CD4-positive, CD25-positive, alpha-beta regulatory T cell (primary cell): ENCODE data around the gene TMEM17. TPM values are rescaled to one million over a fixed set of nuclear protein-coding genes. Genes with fewer than 3 reads are reported as not detected.
A peak's percentile ranks its signal among the peaks of the same experiment; 100 is the strongest.

Source experiments
- ATAC-seq, 2 donors: fragments of 150-1000 bp; cut with Tn5 transposase; one replicate each; pipeline ENCODE4 v1.10.0; 2021; ENCODE audit warnings: low read depth in 2 of 2, moderate number of reproducible peaks in 2 of 2, moderate library complexity in 1 of 2
- DNase-seq, 3 donors: peaks; one replicate each; pipeline versions ENCODE4 v3.0.0 to v3.0.0-alpha.2; 2012 to 2022; ENCODE audit warnings: mixed read lengths in 1 of 3
- H3K27ac ChIP-seq: one replicate; pipeline ENCODE4 v1.7.0; 2013; ENCODE audit warnings: mild to moderate bottlenecking, low read length; ENCODE audit not compliant: insufficient read depth, poor library complexity, severe bottlenecking
- H3K27me3 ChIP-seq: one replicate; pipeline ENCODE4 v1.7.0; 2013; ENCODE audit warnings: low read length; ENCODE audit not compliant: control insufficient read depth, insufficient read depth
- H3K36me3 ChIP-seq: one replicate; pipeline ENCODE4 v1.7.0; 2013; ENCODE audit warnings: mild to moderate bottlenecking, low read length, moderate library complexity; ENCODE audit not compliant: control insufficient read depth, insufficient read depth
- H3K4me1 ChIP-seq: 2 replicates; pipeline ENCODE4 v1.7.0; 2013; ENCODE audit warnings: mild to moderate bottlenecking, low read length; ENCODE audit not compliant: insufficient read depth, control insufficient read depth, poor library complexity, severe bottlenecking
- H3K4me3 ChIP-seq: one replicate; pipeline ENCODE4 v1.7.0; 2013; ENCODE audit warnings: low read depth, mild to moderate bottlenecking, low read length, moderate library complexity
- H3K9me3 ChIP-seq, 2 experiments: 1 replicate in 1 of 2; 2 replicates in 1 of 2; pipeline ENCODE4 v1.7.0; 2013; ENCODE audit warnings: low read length in 2 of 2, mild to moderate bottlenecking in 1 of 2, moderate library complexity in 1 of 2; ENCODE audit not compliant: control insufficient read depth in 2 of 2
- H3K27ac Mint-ChIP-seq, 3 donors: one replicate each; pipeline ENCODE4 v1.8.0; 2020 to 2022; ENCODE audit warnings: mild to moderate bottlenecking in 3 of 3, mixed read lengths in 3 of 3, moderate library complexity in 2 of 3
- H3K27me3 Mint-ChIP-seq: one replicate; pipeline ENCODE4 v1.8.0; 2022; ENCODE audit warnings: mild to moderate bottlenecking, mixed read lengths
- H3K36me3 Mint-ChIP-seq: one replicate; pipeline ENCODE4 v1.8.0; 2020; ENCODE audit warnings: mixed read lengths
- H3K4me1 Mint-ChIP-seq, 4 donors: one replicate each; pipeline ENCODE4 v1.8.0; 2020 to 2022; ENCODE audit warnings: mixed read lengths in 4 of 4, mild to moderate bottlenecking in 1 of 4
- H3K4me3 Mint-ChIP-seq, 4 donors: one replicate each; pipeline ENCODE4 v1.8.0; 2020 to 2022; ENCODE audit warnings: mild to moderate bottlenecking in 4 of 4, mixed read lengths in 4 of 4, moderate library complexity in 3 of 4
- H3K9me3 Mint-ChIP-seq, 7 donors: one replicate each; pipeline ENCODE4 v1.8.0; 2020 to 2022; ENCODE audit warnings: mixed read lengths in 7 of 7, mild to moderate bottlenecking in 3 of 7, moderate library complexity in 2 of 7
- polyA plus RNA-seq, 4 donors: library from polyadenylated mRNA; unstranded; fragments of 300-500 nt; fragmentation: Illumina TruSeq; gene quantifications; one replicate each; pipeline ENCODE4 v1.2.3, GENCODE V29; 2021
- total RNA-seq: library from RNA; stranded (reverse); gene quantifications from one replicate; pipeline ENCODE4 v1.2.3, GENCODE V29; 2022

Gene TMEM17
- total and polyA plus RNA-seq, 5 donors from 2014 or later: not detected

DNA sequence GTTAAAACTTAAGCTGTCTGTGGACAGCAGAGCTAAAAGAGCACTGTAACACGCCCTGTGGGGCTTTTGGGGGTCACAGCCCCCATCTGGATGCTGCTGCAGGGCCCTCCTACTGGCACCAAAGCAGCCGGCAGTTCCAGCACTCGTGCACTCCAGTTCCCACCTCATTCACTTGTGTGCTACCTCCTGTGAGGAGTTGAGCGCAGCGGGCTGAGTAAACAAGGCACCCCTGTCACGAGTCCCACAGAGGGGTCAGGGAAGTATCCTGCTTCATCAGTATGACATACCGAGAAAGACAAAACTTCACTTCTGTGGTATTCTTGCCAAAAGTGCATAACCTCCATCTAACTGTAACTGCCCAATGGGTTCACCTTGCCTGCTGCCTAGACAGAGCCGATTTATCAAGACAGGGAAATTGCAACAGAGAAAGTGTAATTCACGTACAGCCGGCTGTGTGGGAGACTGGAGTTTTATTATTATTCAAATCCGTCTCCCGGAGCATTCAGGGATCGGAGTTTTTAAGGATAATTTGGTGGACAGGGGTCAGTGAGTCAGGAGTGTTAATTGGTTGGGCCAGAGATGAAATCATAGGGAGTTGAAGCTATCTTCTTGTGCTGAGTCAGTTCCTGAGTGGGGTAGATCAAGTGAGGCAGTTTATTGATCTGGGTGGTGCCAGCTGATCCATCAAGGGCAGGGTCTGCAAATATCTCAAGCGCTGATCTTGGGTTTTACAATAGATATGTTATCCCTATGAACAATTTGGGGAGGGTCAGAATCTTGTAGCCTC, 41.6 kb downstream of the TMEM17 start:
- Mint-ChIP-seq H3K4me1 (no peaks in the 10 kb centered on the region), H3K27ac (no peak overlapping the region), H3K36me3 (no peaks in the 10 kb centered on the region), H3K27me3 (peaks cover 5% of the 10 kb centered on the region), H3K9me3 (no peaks in the 10 kb centered on the region), H3K4me3 (no peak overlapping the region)
- no peaks in the 10 kb centered on the region for H3K9me3 ChIP-seq
- no peak overlapping the region for H3K4me3 ChIP-seq
- no peaks in the 10 kb centered on the region for H3K4me1 ChIP-seq
- H3K36me3 ChIP-seq: no peaks in the 10 kb centered on the region
- H3K27ac ChIP-seq: no peak overlapping the region
- DNase-seq: no peak
- no peak for ATAC-seq
- no peaks in the 10 kb centered on the region for H3K27me3 ChIP-seq

GRCh38 chr2:62462211-62462610, 43.8 kb downstream of the TMEM17 start:
- H3K27ac Mint-ChIP-seq: no peak overlapping the region
- DNase-seq: no peak
- no peaks in the 10 kb centered on the region for H3K36me3 Mint-ChIP-seq
- Histone ChIP-seq H3K27ac (no peak overlapping the region), H3K4me3 (no peak overlapping the region), H3K4me1 (peaks cover 3% of the 10 kb centered on the region), H3K9me3 (no peaks in the 10 kb centered on the region), H3K36me3 (no peaks in the 10 kb centered on the region), H3K27me3 (no peaks in the 10 kb centered on the region)
- ATAC-seq: no peak
- no peaks in the 10 kb centered on the region for H3K9me3 Mint-ChIP-seq
- no peak overlapping the region for H3K4me3 Mint-ChIP-seq
- H3K27me3 Mint-ChIP-seq: peaks cover 5% of the 10 kb centered on the region
- peaks cover 0 to 6% (median 0%) of the 10 kb centered on the region in 4 donors for H3K4me1 Mint-ChIP-seq

DNA sequence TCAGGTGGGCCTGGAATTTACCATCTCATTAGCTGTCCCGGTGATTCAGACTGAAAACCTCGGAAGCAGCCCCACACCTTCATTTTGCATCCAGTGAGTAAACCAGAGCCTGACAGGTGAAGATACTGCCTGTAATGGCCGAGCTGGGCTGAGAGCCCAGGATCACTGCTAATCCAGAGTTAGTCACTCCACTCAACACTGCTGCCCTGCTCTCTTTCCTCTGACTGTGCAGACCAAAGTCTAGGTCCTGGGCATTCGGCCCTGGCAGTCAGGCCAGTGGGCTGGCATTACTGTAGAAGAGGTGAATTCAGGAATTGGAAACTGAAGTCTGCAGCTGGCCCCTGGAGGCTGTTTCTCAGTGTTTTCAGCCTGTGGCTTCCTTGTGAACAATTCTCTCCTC, 44.3 kb downstream of the TMEM17 start:
- peaks cover 0 to 6% (median 0%) of the 10 kb centered on the region in 4 donors for H3K4me1 Mint-ChIP-seq
- H3K36me3 Mint-ChIP-seq: no peaks in the 10 kb centered on the region
- H3K9me3 Mint-ChIP-seq: no peaks in the 10 kb centered on the region
- ATAC-seq (no peak), DNase-seq (no peak)
- Histone ChIP-seq H3K9me3 (no peaks in the 10 kb centered on the region), H3K27me3 (no peaks in the 10 kb centered on the region), H3K27ac (no peak overlapping the region), H3K4me3 (no peak overlapping the region), H3K4me1 (peaks cover 8% of the 10 kb centered on the region), H3K36me3 (no peaks in the 10 kb centered on the region)
- H3K4me3 Mint-ChIP-seq: no peak overlapping the region
- H3K27ac Mint-ChIP-seq: no peak overlapping the region
- H3K27me3 Mint-ChIP-seq: peaks cover 5% of the 10 kb centered on the region

- no peak for ATAC-seq
These were observed 44.9 kb downstream of the TMEM17 start for GRCh38 chr2:62461017-62461553.

DNA sequence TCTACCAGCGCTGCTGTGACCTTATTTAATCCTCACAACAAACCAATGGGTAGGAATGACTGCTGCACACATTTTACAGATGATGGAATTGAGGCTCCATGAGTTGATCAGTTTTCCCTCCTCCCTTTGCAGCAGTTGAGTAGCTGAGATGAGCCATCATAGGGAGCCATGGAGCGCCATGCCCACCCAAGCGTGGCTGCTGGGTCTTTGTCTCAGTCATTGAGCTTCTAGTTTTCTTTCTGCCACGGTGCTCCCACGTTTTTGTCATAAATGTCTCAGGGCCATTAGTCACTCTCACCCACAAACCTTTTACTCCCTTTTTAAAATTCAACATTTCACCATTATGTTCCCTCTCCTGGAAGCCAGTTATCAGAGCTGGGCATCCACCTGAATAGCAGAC, 45.8 kb downstream of the TMEM17 start:
- Mint-ChIP-seq H3K36me3 (no peaks in the 10 kb centered on the region), H3K4me1 (peaks cover 0 to 6% (median under 1%) of the 10 kb centered on the region in 4 donors), H3K27me3 (peaks cover 5% of the 10 kb centered on the region), H3K9me3 (no peaks in the 10 kb centered on the region), H3K27ac (no peak overlapping the region), H3K4me3 (no peak overlapping the region)
- DNase-seq: no peak
- Histone ChIP-seq H3K4me1 (peaks cover 8% of the 10 kb centered on the region), H3K4me3 (no peak overlapping the region), H3K27me3 (peaks cover 7% of the 10 kb centered on the region), H3K27ac (no peak overlapping the region), H3K9me3 (no peaks in the 10 kb centered on the region), H3K36me3 (no peaks in the 10 kb centered on the region)
- ATAC-seq: no peak

More at GRCh38 chr2:62461017-62461553, 44.9 kb downstream of the TMEM17 start:
- Mint-ChIP-seq H3K4me1 (peaks cover 0 to 6% (median under 1%) of the 10 kb centered on the region in 4 donors), H3K4me3 (no peak overlapping the region), H3K9me3 (no peaks in the 10 kb centered on the region), H3K27me3 (peaks cover 5% of the 10 kb centered on the region), H3K27ac (no peak overlapping the region), H3K36me3 (no peaks in the 10 kb centered on the region)
- no peak for DNase-seq
- Histone ChIP-seq H3K4me1 (peaks cover 8% of the 10 kb centered on the region), H3K4me3 (no peak overlapping the region), H3K36me3 (no peaks in the 10 kb centered on the region), H3K9me3 (no peaks in the 10 kb centered on the region), H3K27ac (no peak overlapping the region), H3K27me3 (peaks cover 4% of the 10 kb centered on the region)

DNA sequence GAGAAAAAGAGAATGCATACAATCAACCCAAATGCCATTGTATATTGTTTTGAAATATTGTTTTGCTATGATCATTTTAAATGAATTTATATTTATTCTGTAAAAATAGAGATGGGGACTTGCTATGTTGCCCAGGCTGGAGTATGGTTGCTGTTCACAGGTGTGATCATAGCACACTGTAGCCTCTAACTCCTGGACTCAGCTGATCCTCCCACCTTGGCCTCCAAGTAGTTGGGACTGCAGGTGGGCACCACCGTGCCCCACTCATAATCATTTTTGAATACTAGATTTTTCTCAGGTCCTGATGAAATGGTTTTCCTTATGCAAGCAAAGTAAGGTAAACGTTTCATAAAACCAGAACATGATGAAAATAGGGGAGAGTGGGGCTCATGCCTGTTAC, 46.3 kb downstream of the TMEM17 start:
- Mint-ChIP-seq H3K4me3 (no peak overlapping the region), H3K36me3 (no peaks in the 10 kb centered on the region), H3K9me3 (no peaks in the 10 kb centered on the region), H3K27me3 (peaks cover 5% of the 10 kb centered on the region), H3K27ac (peak overlapping the region in 1 of 3 donors; percentile 37), H3K4me1 (peaks cover 0 to 6% (median under 1%) of the 10 kb centered on the region in 4 donors)
- no peak overlapping the region for H3K27ac ChIP-seq
- no peak for DNase-seq
- H3K9me3 ChIP-seq: no peaks in the 10 kb centered on the region
- no peak for ATAC-seq
- peaks cover 8% of the 10 kb centered on the region for H3K4me1 ChIP-seq
- H3K36me3 ChIP-seq: no peaks in the 10 kb centered on the region
- no peak overlapping the region for H3K4me3 ChIP-seq
- H3K27me3 ChIP-seq: peaks cover 7% of the 10 kb centered on the region

- ATAC-seq: no peak
- no peak overlapping the region for H3K4me3 ChIP-seq
- Mint-ChIP-seq H3K27ac (peak overlapping the region in 1 of 3 donors; percentile 37), H3K36me3 (no peaks in the 10 kb centered on the region), H3K4me3 (no peak overlapping the region), H3K9me3 (no peaks in the 10 kb centered on the region), H3K27me3 (peaks cover 6% of the 10 kb centered on the region), H3K4me1 (peaks cover 0 to 6% (median under 1%) of the 10 kb centered on the region in 4 donors)
- no peaks in the 10 kb centered on the region for H3K36me3 ChIP-seq
- H3K4me1 ChIP-seq: peaks cover 8% of the 10 kb centered on the region
- H3K27me3 ChIP-seq: peaks cover 7% of the 10 kb centered on the region
- no peaks in the 10 kb centered on the region for H3K9me3 ChIP-seq
- DNase-seq: no peak
- no peak overlapping the region for H3K27ac ChIP-seq
These were observed 46.9 kb downstream of the TMEM17 start for GRCh38 chr2:62459106-62459505.

DNA sequence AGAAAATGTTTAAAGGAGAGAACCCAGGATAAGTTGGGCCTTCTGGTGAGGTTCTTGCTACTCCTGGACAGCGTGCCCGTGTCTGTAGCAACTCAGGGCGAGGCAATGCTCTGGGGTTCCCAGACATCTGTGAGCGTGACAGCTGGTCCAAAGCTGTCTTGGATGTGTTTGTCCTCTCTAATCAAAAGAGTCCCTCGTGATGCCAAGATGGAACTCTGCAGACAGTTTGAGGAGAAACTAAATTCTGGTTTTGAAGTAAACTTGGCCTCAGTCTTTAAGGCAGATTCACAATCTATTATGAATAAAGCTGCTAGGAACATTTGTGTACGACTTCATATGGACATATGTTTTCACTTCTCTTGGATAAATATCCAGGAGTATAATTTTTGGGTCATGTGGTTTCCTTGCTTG, 47.3 kb downstream of the TMEM17 start:
- Mint-ChIP-seq H3K4me1 (peaks cover 0 to 6% (median under 1%) of the 10 kb centered on the region in 4 donors), H3K9me3 (no peaks in the 10 kb centered on the region), H3K27me3 (peaks cover 11% of the 10 kb centered on the region), H3K36me3 (no peaks in the 10 kb centered on the region), H3K4me3 (no peak overlapping the region), H3K27ac (no peak overlapping the region)
- Histone ChIP-seq H3K9me3 (no peaks in the 10 kb centered on the region), H3K4me3 (no peak overlapping the region), H3K27ac (no peak overlapping the region), H3K36me3 (no peaks in the 10 kb centered on the region), H3K27me3 (peaks cover 7% of the 10 kb centered on the region), H3K4me1 (peaks cover 8% of the 10 kb centered on the region)
- DNase-seq (no peak), ATAC-seq (no peak)
